Liver (tissue), 9 donors: ENCODE data around the gene EPHB2. TPM values are rescaled to one million over a fixed set of nuclear protein-coding genes. Genes with fewer than 3 reads are reported as not detected.
"Not testable (repeated sequence)": the region's sequence is repeated elsewhere in the genome, so short reads cannot be mapped to it uniquely, and the experiment has no call there.

Experiments
- DNase-seq: peaks from one replicate; pipeline ENCODE4 v3.0.0-alpha.2; 2017; ENCODE audit warnings: low spot score
- H3K27ac ChIP-seq, 2 donors: one replicate each; pipeline ENCODE4 v1.7.0; 2013; ENCODE audit warnings: inconsistent platforms in 2 of 2, low read length in 2 of 2, control low read depth in 1 of 2, low read depth in 1 of 2, mild to moderate bottlenecking in 1 of 2
- H3K27me3 ChIP-seq, 4 donors: one replicate each; pipeline versions ENCODE4 v1.6.1 to v1.7.0; 2013; ENCODE audit warnings: low read length in 3 of 4, inconsistent platforms in 1 of 4, mild to moderate bottlenecking in 1 of 4, moderate library complexity in 1 of 4; ENCODE audit not compliant: control insufficient read depth in 4 of 4, insufficient read depth in 4 of 4
- H3K36me3 ChIP-seq, 4 donors: one replicate each; pipeline versions ENCODE4 v1.6.1 to v1.7.0; 2013; ENCODE audit warnings: low read length in 3 of 4, mild to moderate bottlenecking in 3 of 4, low read depth in 1 of 4, moderate library complexity in 1 of 4; ENCODE audit not compliant: control insufficient read depth in 4 of 4, insufficient read depth in 3 of 4
- H3K4me1 ChIP-seq, 4 donors: one replicate each; pipeline versions ENCODE4 v1.6.1 to v1.7.0; 2013; ENCODE audit warnings: low read length in 3 of 4, mild to moderate bottlenecking in 3 of 4, moderate library complexity in 1 of 4; ENCODE audit not compliant: control insufficient read depth in 4 of 4, insufficient read depth in 4 of 4
- H3K4me3 ChIP-seq, 3 donors: one replicate each; pipeline versions ENCODE4 v1.6.1 to v1.7.0; 2013; ENCODE audit warnings: low read length in 3 of 3, control low read depth in 1 of 3, low read depth in 1 of 3, mild to moderate bottlenecking in 1 of 3
- H3K9ac ChIP-seq, 2 donors: one replicate each; pipeline ENCODE4 v1.7.0; 2013; ENCODE audit warnings: low read length in 2 of 2, mild to moderate bottlenecking in 2 of 2, moderate library complexity in 2 of 2, control low read depth in 1 of 2, low read depth in 1 of 2
- H3K9me3 ChIP-seq, 4 donors: one replicate each; pipeline versions ENCODE4 v1.6.1 to v1.7.0; 2013; ENCODE audit warnings: low read length in 3 of 4; ENCODE audit not compliant: control insufficient read depth in 4 of 4
- EGR1 ChIP-seq, 2 donors: IDR thresholded peaks; 2 replicates each; pipeline ENCODE4 v1.6.1; 2016 to 2018; ENCODE audit warnings: antibody characterized with exemption in 2 of 2, low read depth in 2 of 2
- HNF4G ChIP-seq: IDR thresholded peaks from 2 replicates; pipeline ENCODE4 v1.6.1; 2016; ENCODE audit warnings: antibody characterized with exemption
- JUND ChIP-seq, 2 donors: IDR thresholded peaks; 2 replicates each; pipeline ENCODE4 v1.6.1; 2016; ENCODE audit warnings: antibody characterized with exemption in 2 of 2
- SP1 ChIP-seq: IDR thresholded peaks from 2 replicates; pipeline ENCODE4 v1.6.1; 2018; ENCODE audit warnings: antibody characterized with exemption, mild to moderate bottlenecking
- YY1 ChIP-seq: IDR thresholded peaks from 2 replicates; pipeline ENCODE4 v1.6.1; 2016; ENCODE audit warnings: antibody characterized with exemption, mild to moderate bottlenecking
- WGBS: extraction: QIAGEN DNeasy Blood & Tissue Kit; methylation state at CpG from one replicate; pipeline ENCODE4 v1.1.7; 2013; 5-methylcytosine and 5-hydroxymethylcytosine counted together
- polyA plus RNA-seq, 2 donors: library from polyadenylated mRNA; stranded (reverse) in 1 of 2; unstranded in 1 of 2; fragments of 200-250 nt in 1 of 2; fragments of >200 nt in 1 of 2; fragmentation: Nextera tagmentation in 1 of 2; extraction: Ambion mirVana in 1 of 2; gene quantifications; one replicate each; pipeline versions ENCODE4 v1.2.1 to v1.2.3, GENCODE V29; 2013 to 2015
- total RNA-seq, 2 donors: library from RNA; depleted of rRNA; stranded (reverse); fragments of >200 nt; gene quantifications; one replicate each; pipeline ENCODE4 v1.2.3, GENCODE V29; 2014
- TF ChIP-seq, protein P1 (sequence below): IDR thresholded peaks from 2 replicates; pipeline ENCODE4 v1.6.1; 2016; ENCODE audit warnings: antibody characterized with exemption
- TF ChIP-seq, protein P2 (sequence below): fragments of 150-350 bp; IDR thresholded peaks from 2 replicates; pipeline ENCODE4 v1.5.1; 2017; ENCODE audit warnings: improper control_type of control experiment, low read depth, low read length; ENCODE audit not compliant: missing input control
- TF ChIP-seq, protein P3 (sequence below): IDR thresholded peaks from 2 replicates; pipeline ENCODE4 v1.6.1; 2016; ENCODE audit warnings: antibody characterized with exemption, mild to moderate bottlenecking
- donor health status: healthy.
- donor health status: healthy.
- donor health status: healthy.
- donor health status: healthy.
- donor health status: healthy.

The EPHB2 gene
- total and polyA plus RNA-seq, 4 donors, result 0.07 to 1.0 (median 0.38) TPM

DNA sequence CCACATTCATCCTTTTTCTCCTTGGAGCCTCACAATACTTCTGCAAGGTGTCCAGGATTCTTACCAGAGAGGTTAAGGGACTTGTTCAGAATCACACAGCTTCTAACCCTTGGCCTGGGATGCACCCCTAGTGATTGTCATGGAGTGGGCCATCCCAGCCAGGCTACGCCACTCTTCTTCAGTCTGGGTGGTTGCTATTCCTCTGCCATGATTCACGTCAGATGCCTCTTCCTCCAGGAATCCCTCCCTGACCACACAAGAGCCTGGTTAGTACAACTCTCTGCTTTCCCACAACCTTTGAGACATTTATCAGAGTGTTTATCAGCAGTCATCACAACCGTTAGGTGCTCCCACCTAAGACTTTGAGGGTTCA is 121.8 kb downstream of the EPHB2 start:
- Histone ChIP-seq H3K4me3 (no peak overlapping the region), H3K9me3 (no peaks in the 10 kb centered on the region), H3K4me1 (peaks cover 0 to 5% (median 4%) of the 10 kb centered on the region in 4 donors), H3K36me3 (no peaks in the 10 kb centered on the region), H3K27ac (no peak overlapping the region), H3K9ac (no peak overlapping the region), H3K27me3 (peaks cover 0 to 2% (median 0%) of the 10 kb centered on the region in 4 donors)
- no peak for DNase-seq
- 93% methylated on average over 3 of the region's 3 CpGs for WGBS
- TF ChIP-seq JUND (IDR thresholded peaks at IDR 0.05) (no peak), EGR1 (IDR thresholded peaks at IDR 0.05; ENCODE audit: low read depth in 2 of 2) (no peak), SP1 (no peak), HNF4G (no peak), YY1 (no peak)
- TF ChIP-seq, protein P1, sequence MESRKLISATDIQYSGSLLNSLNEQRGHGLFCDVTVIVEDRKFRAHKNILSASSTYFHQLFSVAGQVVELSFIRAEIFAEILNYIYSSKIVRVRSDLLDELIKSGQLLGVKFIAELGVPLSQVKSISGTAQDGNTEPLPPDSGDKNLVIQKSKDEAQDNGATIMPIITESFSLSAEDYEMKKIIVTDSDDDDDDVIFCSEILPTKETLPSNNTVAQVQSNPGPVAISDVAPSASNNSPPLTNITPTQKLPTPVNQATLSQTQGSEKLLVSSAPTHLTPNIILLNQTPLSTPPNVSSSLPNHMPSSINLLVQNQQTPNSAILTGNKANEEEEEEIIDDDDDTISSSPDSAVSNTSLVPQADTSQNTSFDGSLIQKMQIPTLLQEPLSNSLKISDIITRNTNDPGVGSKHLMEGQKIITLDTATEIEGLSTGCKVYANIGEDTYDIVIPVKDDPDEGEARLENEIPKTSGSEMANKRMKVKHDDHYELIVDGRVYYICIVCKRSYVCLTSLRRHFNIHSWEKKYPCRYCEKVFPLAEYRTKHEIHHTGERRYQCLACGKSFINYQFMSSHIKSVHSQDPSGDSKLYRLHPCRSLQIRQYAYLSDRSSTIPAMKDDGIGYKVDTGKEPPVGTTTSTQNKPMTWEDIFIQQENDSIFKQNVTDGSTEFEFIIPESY, result no peak
- TF ChIP-seq, protein P2, sequence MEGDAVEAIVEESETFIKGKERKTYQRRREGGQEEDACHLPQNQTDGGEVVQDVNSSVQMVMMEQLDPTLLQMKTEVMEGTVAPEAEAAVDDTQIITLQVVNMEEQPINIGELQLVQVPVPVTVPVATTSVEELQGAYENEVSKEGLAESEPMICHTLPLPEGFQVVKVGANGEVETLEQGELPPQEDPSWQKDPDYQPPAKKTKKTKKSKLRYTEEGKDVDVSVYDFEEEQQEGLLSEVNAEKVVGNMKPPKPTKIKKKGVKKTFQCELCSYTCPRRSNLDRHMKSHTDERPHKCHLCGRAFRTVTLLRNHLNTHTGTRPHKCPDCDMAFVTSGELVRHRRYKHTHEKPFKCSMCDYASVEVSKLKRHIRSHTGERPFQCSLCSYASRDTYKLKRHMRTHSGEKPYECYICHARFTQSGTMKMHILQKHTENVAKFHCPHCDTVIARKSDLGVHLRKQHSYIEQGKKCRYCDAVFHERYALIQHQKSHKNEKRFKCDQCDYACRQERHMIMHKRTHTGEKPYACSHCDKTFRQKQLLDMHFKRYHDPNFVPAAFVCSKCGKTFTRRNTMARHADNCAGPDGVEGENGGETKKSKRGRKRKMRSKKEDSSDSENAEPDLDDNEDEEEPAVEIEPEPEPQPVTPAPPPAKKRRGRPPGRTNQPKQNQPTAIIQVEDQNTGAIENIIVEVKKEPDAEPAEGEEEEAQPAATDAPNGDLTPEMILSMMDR, result no peak
- TF ChIP-seq, protein P3, sequence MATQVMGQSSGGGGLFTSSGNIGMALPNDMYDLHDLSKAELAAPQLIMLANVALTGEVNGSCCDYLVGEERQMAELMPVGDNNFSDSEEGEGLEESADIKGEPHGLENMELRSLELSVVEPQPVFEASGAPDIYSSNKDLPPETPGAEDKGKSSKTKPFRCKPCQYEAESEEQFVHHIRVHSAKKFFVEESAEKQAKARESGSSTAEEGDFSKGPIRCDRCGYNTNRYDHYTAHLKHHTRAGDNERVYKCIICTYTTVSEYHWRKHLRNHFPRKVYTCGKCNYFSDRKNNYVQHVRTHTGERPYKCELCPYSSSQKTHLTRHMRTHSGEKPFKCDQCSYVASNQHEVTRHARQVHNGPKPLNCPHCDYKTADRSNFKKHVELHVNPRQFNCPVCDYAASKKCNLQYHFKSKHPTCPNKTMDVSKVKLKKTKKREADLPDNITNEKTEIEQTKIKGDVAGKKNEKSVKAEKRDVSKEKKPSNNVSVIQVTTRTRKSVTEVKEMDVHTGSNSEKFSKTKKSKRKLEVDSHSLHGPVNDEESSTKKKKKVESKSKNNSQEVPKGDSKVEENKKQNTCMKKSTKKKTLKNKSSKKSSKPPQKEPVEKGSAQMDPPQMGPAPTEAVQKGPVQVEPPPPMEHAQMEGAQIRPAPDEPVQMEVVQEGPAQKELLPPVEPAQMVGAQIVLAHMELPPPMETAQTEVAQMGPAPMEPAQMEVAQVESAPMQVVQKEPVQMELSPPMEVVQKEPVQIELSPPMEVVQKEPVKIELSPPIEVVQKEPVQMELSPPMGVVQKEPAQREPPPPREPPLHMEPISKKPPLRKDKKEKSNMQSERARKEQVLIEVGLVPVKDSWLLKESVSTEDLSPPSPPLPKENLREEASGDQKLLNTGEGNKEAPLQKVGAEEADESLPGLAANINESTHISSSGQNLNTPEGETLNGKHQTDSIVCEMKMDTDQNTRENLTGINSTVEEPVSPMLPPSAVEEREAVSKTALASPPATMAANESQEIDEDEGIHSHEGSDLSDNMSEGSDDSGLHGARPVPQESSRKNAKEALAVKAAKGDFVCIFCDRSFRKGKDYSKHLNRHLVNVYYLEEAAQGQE, result no peak

DNA sequence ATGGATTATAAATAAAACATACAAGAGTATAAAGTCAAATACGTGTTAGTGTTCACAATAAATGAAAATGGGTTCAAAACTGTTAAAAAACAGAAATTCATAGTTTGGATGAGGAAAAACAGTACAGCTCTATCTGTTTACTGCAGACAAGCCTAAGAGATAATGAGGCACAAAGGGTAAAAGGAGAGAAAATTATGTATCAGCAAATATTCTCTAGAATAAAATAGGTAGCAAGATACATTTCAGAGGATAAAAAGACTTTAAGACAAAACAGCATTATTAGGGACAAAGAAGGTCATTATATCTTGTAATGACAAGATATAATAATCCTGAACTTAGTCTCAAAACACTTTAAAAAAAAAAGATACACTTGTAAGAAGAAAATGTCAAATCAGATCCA is 123.1 kb downstream of the EPHB2 start:
- Histone ChIP-seq H3K27ac (no peak overlapping the region), H3K4me3 (no peak overlapping the region), H3K9ac (no peak overlapping the region), H3K27me3 (peaks cover 0 to 2% (median 0%) of the 10 kb centered on the region in 4 donors), H3K9me3 (no peaks in the 10 kb centered on the region), H3K4me1 (no peaks in the 10 kb centered on the region), H3K36me3 (no peaks in the 10 kb centered on the region)
- no peak for TF ChIP-seq EGR1 (IDR thresholded peaks at IDR 0.05; ENCODE audit: low read depth in 2 of 2)
- no peak for DNase-seq
- WGBS, result 90% methylated on average over 1 of the region's 1 CpG

DNA sequence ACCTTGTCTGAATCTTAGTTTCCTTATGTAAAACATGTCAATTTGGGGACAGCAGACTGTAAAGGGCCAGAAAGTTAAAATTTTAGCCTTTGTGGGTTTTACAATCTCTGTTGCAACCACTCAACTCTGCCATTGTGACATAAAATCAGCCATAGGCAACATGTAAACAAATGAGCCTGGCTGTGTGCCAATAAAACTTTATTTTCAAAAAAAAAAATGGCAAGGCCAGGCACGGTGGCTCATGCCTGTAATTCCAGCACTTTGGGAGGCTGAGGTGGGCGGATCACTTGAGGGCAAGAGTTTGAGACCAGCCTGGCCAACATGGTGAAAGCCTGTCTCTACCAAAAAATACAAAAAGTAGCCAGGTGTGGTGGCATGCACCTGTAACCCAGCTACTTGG is 123.8 kb downstream of the EPHB2 start:
- H3K27ac ChIP-seq, H3K9ac ChIP-seq, H3K36me3 ChIP-seq, H3K9me3 ChIP-seq, H3K27me3 ChIP-seq, H3K4me1 ChIP-seq, DNase-seq, H3K4me3 ChIP-seq: not testable (repeated sequence)
- 76% methylated on average over 2 of the region's 2 CpGs for WGBS
